Activated T-cell treated with anti-CD3 and anti-CD28 coated beads, Interleukin-2, amount 50 U/mL, for 48 hours (primary cell): ENCODE results near the gene DHRS4L2.
"Not testable (repeated sequence)": the region's sequence is repeated elsewhere in the genome, so short reads cannot be mapped to it uniquely, and the experiment has no call there.

Experiments used
- DNase-seq, 2 experiments: peaks; one replicate each; pipeline ENCODE4 v3.0.0-alpha.2; 2020

Gene DHRS4L2

DNA sequence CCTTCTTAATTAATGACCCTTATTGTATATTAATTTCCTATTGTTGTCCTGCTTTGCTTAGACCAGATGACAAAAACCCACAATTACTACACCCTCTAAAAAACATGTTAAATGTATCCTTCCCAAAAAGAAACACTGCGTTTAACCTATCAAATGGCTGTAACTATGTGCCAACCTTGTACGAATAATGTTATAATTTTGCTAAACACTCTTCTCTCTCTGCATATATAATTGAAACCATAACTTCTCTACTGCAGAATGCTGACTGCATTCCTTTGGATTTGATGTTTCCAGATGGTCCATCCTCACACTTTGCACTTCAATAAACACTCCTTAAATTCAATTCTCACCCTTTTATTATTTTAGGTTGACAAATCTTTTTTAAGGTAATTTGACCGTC is 31.8 kb downstream of the DHRS4L2 start:
- not testable (repeated sequence) for DNase-seq

DNA sequence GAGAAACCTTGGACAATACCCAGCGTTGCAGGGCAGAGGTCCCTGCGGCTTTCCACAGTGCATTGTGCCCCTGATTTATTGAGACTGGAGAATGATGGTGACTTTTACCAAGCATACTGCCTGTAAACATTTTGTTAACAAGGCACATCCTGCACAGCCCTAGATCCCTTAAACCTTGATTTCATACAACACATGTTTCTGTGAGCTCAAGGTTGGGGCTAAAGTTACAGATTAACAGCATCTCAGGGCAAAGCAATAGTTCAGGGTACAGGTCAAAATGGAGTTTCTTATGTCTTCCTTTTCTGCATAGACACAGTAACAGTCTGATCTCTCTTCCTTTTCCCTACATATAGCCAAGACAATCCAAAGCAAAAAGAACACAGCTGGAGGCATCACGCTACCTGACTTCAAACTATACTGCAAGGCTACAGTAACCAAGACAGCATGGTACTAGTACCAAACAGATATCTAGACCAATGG is 36.2 kb downstream of the DHRS4L2 start:
- DNase-seq: not testable (repeated sequence)

GRCh38 chr14:24029687-24030086 is 41.0 kb downstream of the DHRS4L2 start:
- not testable (repeated sequence) for DNase-seq

DNA sequence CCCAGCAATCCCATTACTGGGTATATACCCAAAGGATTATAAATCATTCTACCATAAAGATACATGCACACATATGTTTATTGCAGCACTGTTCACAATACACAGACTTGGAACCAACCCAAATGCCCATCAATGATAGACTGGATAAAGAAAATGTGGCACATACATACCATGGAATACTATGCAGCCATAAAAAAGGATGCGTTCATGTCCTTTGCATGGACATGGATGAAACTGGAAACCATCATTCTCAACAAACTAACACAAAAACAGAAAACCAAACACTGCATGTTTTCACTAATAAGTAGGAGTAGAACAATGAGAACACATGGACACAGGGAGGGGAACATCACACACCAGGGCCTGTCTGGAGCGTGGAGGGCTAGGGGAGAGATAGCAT is 42.6 kb downstream of the DHRS4L2 start:
- DNase-seq: not testable (repeated sequence)

GRCh38 chr14:24032727-24033418 is 44.1 kb downstream of the DHRS4L2 start:
- DNase-seq: no peak

DNA sequence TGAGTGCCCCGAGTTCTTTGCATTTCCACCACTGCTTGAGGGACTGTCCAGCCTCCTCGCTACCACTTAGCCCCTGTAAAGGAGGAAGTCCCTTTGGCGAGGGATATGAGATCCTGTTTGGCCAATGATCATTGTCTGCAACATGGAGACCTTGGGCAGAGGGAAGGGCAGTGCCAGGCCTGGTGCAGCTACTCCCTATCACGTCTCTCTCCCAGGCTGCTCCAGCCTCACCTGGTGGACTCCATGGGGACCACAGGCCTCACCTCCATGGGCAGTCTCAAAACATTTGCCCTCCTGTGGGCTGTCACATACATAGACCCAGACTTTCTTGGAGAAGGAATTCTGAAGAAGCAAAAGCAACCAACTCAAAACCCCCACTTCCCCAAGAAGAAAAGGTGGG is 47.0 kb downstream of the DHRS4L2 start:
- DNase-seq: not testable (repeated sequence)

GRCh38 chr14:24036169-24036962 is 47.6 kb downstream of the DHRS4L2 start:
- DNase-seq: peak; percentile 73 to 78

DNA sequence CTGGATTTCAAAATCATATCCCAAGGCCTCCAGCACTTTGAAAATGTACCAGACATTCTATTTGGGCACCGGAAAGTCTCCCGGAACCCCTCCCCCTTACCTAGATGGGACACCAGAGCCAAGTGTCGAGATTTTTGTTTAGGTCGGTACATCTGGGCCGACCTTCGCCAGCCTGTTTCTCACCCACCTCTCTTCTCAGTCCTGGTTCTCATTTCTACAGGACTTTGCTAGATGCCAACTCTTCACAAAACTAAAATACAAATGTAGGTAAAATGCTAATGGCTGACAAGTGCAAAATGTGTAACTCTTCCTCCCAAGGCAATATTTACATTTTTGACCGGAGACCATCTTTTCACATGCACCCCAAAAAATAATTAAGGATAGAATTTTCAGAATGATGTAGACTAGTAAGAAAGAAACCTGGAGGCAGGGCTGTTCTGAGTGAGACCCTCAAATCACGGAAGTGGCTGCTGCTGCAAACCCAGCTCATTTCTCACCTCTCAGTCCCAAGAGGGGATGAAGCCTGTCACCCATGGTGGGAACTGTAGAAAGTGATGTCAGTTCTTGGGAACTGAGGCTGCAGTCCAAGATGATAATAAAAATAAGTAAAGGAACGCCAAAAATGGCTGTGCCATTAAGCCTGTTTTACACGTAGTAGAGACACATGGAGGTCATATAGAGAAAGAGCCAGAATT is 48.4 kb downstream of the DHRS4L2 start:
- DNase-seq: not testable (repeated sequence)

DNA sequence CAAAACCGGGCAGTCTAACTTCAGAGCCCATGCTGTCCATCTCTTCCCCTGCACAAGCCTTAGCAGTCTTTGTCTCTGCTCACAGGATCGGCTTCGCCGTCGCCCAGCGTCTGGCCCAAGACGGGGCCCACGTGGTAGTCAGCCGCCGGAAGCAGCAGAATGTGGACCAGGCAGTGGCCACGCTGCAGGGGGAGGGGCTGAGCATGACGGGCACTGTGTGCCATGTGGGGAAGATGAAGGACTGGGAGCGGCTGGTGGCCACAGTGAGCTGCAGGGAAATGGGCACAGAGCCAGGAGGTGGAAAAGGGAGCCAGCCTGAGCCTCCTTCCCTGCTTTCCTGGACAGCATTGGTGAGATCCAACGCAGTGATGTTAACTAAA is 48.9 kb downstream of the DHRS4L2 start:
- DNase-seq: no peak

DNA sequence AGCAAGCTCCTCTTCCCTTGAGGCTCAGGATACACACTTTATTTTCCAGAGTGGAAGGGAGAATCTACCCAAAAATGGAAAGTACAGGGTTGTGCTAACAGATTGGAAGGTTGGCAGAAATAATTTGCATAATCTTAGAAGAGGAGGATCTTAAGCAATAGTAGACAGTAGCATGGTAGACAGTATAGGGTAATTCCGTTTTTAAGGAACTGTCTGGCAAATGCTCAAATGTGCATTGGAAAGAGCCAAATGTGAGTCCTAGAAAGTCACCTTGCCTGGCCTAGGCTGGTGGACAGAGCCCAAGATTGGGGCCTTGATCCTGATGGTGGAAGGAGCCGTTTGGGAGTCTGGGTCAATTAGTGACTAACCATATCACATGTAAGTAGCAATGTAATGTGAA is 50.0 kb downstream of the DHRS4L2 start:
- DNase-seq: no peak

DNA sequence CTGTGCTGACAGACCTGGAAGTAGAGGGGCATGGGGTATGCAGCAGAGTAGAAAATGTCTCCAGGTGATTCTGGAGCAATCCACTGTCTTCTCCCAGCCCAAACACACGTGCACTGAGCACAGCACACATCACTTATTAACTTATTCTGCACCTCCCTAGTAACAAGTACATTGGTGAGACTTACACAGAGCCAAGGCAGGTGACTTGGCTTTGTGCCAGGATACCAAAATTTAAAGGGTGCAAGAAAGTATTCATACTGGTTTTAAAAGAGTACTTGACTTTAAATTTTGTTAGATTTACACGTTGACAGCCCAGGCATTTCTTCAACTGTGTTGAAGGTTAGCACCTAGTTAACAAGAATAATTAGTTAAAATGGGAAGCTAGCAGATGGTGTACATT is 52.0 kb downstream of the DHRS4L2 start:
- DNase-seq: no peak

DNA sequence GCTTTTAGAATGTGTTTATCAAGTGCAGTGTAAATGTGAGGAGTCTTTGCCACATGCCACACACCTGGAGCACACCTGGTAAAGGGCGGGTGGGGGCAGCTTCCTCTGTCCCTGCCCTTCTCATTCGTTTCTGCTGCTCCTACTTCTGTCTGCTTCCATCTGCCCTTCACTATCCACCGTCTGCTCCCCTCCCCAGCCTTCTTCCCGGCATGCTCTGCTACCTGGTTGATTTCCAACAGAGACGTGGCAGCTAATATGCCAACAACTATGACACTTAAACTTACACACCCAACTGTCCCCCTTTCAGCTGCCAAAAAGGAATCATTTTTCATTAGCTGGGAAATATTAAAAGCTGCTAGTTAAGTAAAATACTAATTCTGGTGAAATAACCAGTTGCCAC is 54.0 kb downstream of the DHRS4L2 start:
- DNase-seq: no peak

DNA sequence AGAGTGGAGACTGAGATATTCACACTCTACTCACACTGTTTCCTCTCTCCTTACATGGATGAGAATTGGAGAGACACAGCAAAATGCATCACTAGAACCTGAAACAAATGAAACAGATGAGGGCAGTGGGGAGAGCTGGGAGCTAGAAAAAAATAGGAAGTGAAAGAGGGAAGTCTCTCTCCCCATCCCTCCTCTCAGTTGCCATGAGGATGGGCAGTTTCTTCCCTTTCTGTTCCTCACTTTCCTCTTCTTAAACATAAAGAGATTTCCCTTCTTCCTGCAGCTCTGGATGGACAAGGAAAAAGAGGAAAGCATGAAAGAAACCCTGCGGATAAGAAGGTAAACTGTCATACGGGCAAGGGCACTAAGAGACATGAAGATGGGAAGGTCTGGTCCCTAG is 60.3 kb downstream of the DHRS4L2 start:
- not testable (repeated sequence) for DNase-seq

- DNase-seq: not testable (repeated sequence)
These were observed 62.0 kb downstream of the DHRS4L2 start for GRCh38 chr14:24050753-24051152.

- no peak for DNase-seq
These were observed 62.6 kb downstream of the DHRS4L2 start for GRCh38 chr14:24051176-24051788.

DNA sequence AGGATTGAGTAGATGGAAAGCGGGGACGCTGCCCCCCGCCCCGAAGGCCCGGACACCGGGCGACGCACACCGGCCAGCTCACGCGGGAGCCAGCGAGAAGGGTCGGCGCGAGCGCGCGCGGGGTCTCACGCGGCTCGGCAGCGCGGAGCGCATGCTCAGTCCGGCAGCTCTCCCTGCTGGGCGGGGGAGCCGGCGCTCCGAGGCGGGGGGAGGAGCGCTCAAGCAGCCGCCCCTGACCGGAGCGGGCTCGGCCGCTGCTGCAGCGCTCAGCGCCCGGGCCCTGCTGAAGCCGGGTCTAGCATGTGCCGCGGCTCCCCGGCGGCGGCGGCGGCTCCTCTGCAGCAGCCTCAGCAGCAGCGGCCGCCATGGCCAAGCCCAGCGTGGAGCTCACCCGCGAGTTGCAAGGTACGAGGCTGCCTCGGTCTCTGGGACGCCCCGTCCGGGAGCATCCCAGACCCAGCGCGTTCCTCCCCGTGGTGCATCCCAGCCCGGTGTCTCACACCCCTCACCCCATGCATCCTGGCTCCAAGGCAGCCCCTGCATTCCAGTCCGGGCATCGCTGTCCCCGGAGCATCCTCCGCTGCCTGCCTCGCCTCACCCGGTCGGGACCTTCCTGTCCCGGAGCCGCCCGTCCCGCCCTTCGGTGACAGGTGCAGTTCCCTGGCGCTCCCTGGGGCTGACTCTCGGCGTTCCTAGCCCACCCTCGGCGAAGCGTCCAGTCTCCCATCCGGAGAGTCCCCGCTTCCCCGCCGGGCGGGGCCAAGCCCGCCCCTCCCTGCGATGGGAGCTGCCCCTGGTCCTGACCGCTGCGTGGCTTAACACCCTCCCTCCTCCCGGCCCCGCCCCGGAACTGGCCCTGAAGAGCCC is 63.3 kb downstream of the DHRS4L2 start, which contains the start of gene CARMIL3:
Gene CARMIL3 (plus strand): TSS at position 221 of the 867 bp plus-strand sequence. CDS start 145 bp downstream, at position 366.
- DNase-seq: peak; percentile 71 to 76

DNA sequence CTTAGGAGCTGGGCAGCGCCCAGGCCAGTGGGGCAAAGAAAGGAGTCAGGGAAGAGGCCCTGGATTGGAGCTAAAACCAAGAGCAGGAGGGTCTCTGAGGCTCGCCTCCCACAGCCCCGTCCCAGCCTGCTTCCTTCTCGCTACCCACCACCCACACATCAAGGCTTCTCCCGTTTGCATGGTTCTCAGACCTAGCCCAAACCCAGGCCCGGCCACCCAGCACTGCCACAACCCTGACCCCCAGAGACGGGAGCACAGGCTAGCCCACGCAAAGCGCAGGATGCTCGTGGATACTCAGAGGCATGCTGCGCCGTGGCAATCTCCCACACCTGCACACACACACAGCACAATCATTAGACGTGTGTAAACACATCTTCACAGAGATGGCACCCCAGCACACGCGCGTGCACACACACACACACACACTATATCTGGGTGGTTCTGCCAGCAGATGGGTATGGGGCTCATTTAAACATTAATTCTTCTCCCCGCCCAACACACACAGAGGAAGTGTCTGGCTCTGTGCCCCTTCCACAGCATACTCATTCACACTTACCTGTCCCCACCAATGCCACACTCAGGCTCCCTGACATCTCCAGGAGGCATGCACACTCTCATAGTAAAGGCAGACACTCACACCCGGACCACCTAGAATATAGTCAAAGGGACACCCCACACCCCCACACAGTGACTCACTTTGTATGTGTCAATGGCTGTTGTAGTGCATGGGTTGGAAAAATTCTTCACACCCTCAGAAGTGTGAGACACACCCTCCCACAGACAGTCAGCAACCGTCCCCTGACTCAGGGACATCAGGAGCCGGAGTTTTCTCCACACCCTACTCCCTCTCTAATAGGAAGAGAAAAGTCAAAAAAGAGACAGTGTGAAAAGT is 64.2 kb downstream of the DHRS4L2 start:
- DNase-seq: peak; percentile 76 to 77

DNA sequence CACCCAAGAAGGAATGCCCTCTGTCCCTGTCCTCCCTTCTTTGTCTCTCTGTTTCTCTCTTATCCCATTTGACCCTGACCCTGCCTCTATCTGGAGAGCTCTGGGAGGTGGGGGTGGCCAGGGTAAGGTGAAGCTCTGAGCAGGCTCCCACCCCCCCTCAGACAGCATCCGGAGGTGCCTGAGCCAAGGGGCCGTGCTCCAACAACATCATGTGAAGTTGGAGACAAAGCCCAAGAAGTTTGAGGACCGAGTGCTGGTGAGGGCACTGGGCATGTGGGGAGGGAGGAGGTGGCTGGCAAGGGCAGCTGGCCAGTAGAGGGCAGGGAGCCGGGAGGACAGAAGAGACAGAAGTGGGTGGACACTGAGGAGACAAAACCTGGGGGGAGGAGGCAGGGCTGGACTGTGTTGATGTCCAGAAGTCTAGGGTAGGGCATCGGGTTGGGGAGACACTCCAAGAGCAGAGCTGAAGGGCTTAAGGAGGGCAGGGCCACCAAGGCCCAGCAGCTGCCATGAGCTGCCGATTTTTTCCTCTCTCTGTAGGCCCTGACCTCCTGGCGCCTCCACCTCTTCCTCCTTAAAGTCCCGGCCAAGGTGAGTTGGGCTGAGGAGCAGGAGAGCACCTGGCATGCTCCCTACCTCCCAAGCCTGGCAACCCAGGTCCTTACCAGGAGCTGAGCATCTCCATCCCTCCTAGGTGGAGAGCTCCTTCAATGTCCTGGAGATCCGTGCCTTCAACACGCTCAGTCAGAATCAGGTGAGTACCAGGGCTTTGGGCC is 65.0 kb downstream of the DHRS4L2 start:
- no peak for DNase-seq

DNA sequence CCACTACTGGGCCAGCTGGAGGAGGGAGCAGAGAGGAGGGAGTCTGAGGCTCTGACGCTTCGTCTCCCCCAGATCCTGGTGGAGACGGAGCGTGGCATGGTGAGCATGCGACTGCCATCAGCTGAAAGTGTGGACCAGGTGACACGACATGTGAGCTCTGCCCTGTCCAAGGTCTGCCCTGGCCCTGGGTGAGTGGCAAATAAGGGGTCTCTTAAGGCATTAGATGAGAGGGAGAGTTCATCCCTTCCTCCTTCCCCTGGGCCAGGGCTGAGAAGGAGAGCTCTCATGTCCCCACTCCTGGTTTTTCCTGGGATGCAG is 65.6 kb downstream of the DHRS4L2 start:
- no peak for DNase-seq

- DNase-seq: no peak
These were observed 65.9 kb downstream of the DHRS4L2 start for GRCh38 chr14:24054646-24055045.
